Bronchial epithelial cell (primary cell): ENCODE data around the gene FURIN. TPM values are rescaled to one million over a fixed set of nuclear protein-coding genes. Genes with fewer than 3 reads are reported as not detected.
A peak's percentile ranks its signal among the peaks of the same experiment; 100 is the strongest.
"Not testable (repeated sequence)": the region's sequence is repeated elsewhere in the genome, so short reads cannot be mapped to it uniquely, and the experiment has no call there.

Experiments used
- DNase-seq: peaks from one replicate; pipeline ENCODE4 v3.0.0-alpha.2; 2010; ENCODE audit warnings: low read depth
- FAIRE-seq: peaks from 2 replicates; lab custom pipeline; 2011; peaks lifted over from hg19 to GRCh38; lab: Jason Lieb, UNC
- H3K27me3 ChIP-seq: 2 replicates; pipeline ENCODE4 v1.5.1; 2011; ENCODE audit warnings: low read length; ENCODE audit not compliant: control insufficient read depth, insufficient read depth
- H3K36me3 ChIP-seq: 2 replicates; pipeline ENCODE4 v1.5.1; 2011; ENCODE audit warnings: low read length; ENCODE audit not compliant: control insufficient read depth, insufficient read depth
- H3K4me3 ChIP-seq: 2 replicates; pipeline ENCODE4 v1.5.1; 2011; ENCODE audit warnings: mild to moderate bottlenecking, low read depth, low read length, control low read depth
- CTCF ChIP-seq: IDR thresholded peaks from 2 replicates; pipeline ENCODE4 v1.5.1; 2011; ENCODE audit warnings: mild to moderate bottlenecking, moderate library complexity, low read length, control low read depth, inconsistent platforms; ENCODE audit not compliant: insufficient read depth, severe bottlenecking
- total RNA-seq: library from RNA; depleted of rRNA; stranded (reverse); fragments of >200 nt; gene quantifications from 2 replicates; pipeline ENCODE4 v1.2.1, GENCODE V29; 2014

FURIN gene
- total RNA-seq, 1 donor from 2014 or later: 32.1 TPM

DNA sequence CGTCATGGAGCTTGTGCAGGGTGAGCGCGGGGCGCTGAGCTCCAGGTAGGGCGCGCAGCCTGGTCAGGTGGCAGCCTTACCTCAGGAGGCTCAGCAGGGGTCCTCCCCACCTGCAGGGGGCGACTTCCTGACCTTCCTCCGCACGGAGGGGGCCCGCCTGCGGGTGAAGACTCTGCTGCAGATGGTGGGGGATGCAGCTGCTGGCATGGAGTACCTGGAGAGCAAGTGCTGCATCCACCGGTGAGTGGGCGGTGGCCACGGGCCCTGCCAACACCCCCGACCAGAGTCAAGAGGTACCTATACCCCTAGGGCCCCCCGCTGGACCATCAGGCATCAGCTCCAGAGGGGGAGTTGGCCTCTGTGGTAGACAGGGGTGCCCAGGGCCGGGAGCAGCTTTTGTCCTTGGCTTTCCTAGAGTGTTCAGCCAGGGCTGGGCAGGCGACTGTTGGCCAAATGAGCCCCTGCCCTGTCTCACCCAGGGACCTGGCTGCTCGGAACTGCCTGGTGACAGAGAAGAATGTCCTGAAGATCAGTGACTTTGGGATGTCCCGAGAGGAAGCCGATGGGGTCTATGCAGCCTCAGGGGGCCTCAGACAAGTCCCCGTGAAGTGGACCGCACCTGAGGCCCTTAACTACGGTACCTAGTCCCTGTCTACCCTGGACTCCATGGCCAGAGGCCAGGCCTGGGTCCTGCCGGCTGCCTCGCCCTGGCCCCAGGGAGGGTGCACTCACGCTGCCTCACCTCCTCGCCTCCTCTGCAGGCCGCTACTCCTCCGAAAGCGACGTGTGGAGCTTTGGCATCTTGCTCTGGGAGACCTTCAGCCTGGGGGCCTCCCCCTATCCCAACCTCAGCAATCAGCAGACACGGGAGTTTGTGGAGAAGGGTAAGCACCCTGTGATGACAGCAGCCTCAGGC is 25.0 kb downstream of the FURIN start:
- no peak for FAIRE-seq

GRCh38 chr15:90895571-90896117 is 27.3 kb downstream of the FURIN start:
- no peak overlapping the region for H3K4me3 ChIP-seq
- peaks cover 11% of the 10 kb centered on the region for H3K36me3 ChIP-seq
- no peaks in the 10 kb centered on the region for H3K27me3 ChIP-seq
- TF ChIP-seq CTCF: no peak
- FAIRE-seq (no peak), DNase-seq (no peak)

More for the DNA sequence above, 25.0 kb downstream of the FURIN start:
- H3K27me3 ChIP-seq: no peaks in the 10 kb centered on the region
- no peak for TF ChIP-seq CTCF
- no peak overlapping the region for H3K4me3 ChIP-seq
- no peak for DNase-seq
- H3K36me3 ChIP-seq: peaks cover 11% of the 10 kb centered on the region

GRCh38 chr15:90897131-90897655 is 28.8 kb downstream of the FURIN start:
- H3K4me3 ChIP-seq, FAIRE-seq, H3K27me3 ChIP-seq, DNase-seq: not testable (repeated sequence)
- peaks cover 11% of the 10 kb centered on the region for H3K36me3 ChIP-seq

- Histone ChIP-seq H3K36me3 (peaks cover 4% of the 10 kb centered on the region), H3K27me3 (no peaks in the 10 kb centered on the region), H3K4me3 (no peak overlapping the region)
- DNase-seq (no peak), FAIRE-seq (no peak)
- no peak for TF ChIP-seq CTCF
Observed at GRCh38 chr15:90901175-90902039, 33.0 kb downstream of the FURIN start.

DNA sequence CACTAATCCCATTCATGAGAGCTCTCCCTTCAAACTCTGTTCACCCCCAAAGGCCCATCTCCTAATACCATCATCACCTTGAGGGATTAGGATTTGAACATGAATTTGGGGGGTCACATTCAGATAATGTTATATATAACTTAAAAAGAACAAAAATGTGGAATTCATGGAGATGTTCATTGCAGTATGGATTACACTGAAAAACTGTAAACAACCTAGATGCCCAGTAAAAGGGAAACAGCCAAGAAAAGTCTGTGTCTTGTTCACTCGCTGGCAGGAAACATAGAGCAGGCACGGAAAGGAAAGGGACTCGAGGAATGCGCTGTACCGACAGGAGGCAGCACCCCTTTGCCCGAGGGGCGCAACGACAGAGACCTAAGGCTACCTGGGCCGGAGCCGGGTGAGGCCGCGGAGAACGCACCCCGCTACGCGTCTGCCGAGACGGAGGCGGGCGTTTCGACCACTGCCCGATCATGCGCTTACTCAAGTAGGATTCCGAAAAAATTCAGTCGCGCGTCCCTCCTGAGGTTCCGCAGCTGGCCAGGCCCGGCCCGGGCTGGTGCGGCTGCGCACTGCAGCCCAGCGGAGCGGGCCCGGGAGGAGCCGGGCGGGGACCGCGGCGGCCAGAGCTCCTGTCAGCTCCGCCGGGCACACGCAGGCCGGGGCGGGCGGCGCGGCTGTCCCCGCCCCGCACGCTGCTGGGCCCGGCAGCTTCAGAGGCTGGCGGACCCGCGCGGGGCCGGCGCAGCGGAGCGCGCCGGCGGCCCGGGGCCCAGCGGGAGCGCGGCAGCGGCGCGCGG is 33.9 kb downstream of the FURIN start:
- Histone ChIP-seq H3K4me3 (peak overlapping the region; percentile 80), H3K36me3 (peaks cover 9% of the 10 kb centered on the region), H3K27me3 (no peaks in the 10 kb centered on the region)
- FAIRE-seq (no peak), DNase-seq (peak; percentile 66)
- TF ChIP-seq CTCF: peak; percentile 97
